HG03097 (cell line): Measurements from ENCODE around the gene ESPN.
"Not testable (repeated sequence)": the region's sequence is repeated elsewhere in the genome, so short reads cannot be mapped to it uniquely, and the experiment has no call there.

Source experiments
- ATAC-seq: cut with Tn5 transposase; IDR thresholded peaks from one replicate; pipeline ENCODE4 v1.9.1; 2021; ENCODE audit not compliant: unreplicated experiment, low FRiP score

Gene ESPN

DNA sequence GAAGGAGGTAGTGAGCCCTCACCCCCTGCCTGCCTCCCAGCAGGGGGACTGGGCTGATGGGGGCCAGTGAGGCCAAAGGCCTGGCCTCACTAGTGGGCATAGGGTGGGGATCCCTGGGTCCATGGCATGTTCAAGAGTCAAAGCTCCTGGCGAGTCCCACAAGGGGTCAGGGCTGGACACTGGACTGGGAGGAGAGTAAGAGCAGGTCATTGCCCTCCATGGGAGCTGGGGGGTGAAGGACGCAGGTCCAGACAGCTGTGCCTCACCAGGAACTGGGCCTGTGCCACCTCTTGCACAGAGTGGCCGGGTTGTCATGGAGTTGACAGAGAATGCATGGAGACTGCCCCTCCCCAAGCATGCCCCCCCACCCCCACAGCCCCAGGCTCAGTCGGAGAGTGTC, 21.4 kb downstream of the ESPN start:
- not testable (repeated sequence) for ATAC-seq

DNA sequence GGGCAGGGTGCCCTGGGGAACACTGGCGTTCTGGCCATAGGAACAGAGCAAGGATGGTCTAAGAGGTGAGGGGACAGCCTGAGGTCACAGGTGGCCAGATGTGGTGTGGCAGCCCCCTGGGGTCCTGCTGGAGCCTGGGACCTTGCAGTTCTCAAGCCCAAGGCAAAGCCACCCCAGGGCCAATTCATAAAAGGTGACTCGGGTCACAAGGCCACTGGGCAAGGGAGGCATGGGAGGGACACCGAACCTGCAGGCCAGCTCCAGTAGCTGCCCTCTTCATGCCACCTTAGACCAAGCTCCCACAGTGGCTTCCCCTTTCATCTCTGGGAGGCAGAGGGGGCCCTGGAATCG, 22.1 kb downstream of the ESPN start:
- no peak for ATAC-seq

DNA sequence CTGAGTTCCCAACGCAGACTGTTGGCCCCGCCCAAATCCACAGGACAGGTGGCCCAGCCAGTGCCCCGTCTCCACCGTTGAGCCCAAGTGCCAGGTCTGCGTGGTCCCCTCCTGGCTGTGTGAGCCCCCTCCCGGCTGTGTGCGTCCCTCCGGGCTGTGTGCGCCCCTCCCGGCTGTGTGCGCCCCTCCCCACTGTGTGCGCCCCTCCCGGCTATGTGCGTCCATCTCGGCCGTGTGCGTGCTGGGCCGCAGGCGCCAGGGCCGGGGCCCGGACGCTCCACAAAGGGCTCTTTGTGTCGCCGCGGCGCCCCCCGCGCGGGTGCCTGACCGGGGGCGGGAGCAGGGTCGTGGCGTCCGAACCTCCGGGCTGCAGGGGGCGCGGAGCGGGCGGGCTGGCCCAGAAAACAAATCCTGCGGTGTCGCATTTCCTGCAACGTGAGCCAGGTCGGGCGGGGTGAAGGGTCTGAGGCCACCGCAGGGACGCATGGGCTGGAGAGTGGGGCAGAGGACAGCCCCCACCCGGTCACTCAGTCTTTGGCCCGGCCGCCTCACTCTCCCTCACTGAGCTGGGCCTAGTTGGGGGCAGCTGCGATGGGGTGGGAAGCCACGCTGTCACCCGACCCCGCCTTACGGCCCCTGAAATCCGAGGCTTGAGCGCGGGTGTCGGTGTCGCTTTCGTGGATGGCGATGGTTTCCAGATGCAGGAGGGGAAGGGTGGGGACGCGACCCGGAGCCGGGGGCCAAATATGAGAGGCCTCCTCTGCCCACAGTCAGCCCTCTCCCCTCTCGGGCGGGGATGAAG, 22.6 kb downstream of the ESPN start:
- no peak for ATAC-seq

DNA sequence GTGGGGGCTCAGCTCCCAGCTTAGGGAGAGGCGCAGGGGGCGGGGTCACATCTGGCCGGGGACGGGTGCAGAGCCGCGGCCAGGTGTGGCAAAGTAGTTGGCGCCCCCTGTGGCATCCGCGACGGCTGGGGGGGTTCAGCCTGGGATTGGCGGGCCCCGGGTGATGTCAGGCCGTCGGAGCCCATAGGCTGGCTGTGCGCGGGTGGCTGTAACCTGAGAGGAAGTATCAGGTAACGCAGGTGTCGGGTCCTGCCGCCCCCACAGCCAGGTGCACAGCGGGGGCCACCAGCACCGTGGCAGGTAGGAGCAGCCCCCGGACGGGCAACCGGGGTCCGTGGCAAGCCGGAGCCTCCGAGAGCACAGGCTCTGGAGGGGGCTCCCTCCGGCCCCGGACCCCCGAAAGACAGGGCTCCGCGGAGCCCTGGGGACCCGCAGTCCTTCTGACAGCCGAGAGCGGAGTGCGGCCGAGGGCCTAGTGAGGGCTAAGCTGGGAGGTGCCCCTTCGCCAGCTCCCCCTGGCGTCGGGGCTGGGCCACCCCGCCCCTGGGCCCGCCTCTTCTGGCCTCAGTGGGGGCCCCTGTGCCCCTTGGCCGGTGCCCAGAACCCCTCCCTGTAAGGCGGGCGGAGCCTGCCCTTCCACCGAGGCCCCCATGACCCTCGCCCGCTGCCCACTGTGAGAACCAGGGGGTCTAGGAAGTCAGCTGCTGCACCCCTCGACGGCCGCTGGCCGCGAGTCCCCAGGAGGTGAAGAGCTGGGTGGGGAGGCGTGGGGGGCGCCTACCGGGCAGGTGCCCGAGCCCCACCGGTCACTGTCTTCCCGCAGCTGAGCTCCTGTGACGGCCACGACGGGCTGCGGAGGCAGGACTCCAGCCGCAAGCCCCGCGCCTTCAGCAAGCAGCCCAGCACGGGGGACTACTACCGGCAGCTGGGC, 23.5 kb downstream of the ESPN start:
- ATAC-seq, result no peak

DNA sequence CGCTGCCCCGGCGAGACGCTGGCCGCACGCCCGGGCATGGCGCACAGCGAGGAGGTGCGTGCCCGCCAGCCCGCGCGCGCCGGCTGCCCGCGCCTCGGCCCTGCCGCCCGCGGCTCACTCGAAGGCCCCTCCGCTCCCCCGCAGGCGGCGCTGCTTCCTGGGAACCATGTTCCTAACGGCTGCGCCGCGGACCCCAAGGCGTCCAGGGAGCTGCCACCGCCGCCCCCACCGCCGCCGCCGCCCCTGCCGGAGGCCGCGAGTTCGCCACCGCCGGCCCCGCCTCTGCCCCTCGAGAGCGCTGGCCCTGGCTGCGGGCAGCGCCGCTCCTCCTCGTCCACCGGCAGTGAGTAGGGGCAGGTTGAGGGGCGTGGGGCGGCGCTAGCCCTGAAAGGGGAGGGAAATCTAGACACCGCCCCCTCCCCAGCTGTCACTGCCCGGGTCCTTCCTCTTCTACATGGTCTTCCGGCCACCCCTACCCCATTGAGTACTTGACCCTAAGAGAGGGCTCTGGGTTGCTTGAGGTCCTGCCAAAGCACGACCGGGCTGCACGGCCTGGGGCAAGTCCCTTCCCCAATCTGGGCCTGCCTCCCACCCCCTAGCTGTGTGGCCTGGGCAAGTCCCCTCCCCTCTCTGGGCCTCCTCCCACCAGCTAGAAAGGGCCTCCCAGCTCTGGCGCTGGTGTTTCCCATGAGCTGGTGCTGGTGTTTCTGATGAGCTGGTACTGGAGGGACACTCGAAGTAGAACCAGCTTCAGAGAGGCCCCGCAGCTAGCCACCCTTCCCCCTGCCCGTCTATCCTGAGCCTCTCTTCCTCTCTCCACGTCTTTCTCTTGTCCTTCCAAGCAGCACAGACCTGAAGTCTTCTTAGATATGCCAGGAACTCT, 24.4 kb downstream of the ESPN start:
- ATAC-seq, result no peak

DNA sequence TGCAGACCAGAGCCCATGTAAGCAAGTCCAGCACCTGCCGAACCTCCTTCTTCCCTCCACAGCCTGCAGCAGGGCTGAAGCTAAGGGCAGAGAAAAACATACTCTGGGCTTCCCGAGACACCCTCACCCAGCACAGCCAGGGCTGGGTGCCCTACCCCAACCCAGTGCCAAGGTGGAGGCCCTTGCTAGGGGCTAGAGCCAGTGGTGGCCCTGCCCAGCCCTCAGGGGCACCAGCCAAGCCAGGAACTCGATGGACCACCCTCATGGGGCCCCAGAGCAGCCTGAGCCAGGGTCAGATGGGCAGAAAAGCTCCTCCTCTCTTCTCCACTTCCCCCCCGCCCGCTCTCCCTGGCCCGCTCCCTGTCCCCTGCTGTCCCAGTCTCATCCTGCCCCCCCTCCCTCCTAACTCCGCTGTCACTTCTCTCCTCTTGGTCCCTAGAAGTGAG, 25.5 kb downstream of the ESPN start:
- ATAC-seq, result no peak

DNA sequence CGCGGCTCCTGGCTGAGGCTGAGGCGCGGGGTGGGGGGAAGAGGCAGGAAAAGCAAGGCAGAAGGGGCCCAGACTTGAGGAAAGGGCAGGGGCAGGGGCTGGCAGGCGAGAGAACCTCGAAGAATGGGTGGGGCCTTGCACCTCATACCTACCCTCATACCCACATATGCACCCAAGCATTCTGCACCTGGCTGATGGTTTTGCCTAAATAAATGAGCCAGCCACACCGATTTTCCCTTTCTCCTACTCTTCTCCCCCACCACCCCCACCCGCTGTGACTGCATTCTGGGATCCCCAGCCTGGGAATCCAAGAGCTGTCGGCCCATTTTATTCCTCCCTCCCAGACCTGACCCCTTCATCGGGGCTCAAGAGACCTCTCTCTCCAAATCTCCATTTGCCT, 25.9 kb downstream of the ESPN start:
- ATAC-seq, result not testable (repeated sequence)

DNA sequence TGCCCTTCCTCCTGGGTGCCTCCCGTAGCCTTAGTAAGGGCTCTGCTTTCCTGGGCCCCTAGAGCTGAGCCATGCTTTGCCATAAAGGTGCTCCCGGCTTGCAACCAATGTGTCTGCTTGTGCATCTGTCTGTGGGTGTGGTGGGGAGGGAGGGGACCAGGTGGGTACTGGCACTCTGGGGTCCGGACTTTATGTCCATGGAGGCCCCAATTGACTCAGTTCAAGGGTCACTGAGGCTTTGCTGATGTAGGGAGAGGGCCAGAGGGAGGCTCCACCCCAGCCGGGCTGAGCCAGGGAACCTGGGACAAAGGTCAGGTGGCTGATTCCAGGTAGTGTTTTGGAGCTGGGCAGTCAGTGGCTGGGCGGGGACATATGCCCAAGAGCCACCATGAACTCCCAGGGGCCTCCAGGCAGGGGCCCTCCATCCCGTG, 26.4 kb downstream of the ESPN start:
- ATAC-seq, result no peak

DNA sequence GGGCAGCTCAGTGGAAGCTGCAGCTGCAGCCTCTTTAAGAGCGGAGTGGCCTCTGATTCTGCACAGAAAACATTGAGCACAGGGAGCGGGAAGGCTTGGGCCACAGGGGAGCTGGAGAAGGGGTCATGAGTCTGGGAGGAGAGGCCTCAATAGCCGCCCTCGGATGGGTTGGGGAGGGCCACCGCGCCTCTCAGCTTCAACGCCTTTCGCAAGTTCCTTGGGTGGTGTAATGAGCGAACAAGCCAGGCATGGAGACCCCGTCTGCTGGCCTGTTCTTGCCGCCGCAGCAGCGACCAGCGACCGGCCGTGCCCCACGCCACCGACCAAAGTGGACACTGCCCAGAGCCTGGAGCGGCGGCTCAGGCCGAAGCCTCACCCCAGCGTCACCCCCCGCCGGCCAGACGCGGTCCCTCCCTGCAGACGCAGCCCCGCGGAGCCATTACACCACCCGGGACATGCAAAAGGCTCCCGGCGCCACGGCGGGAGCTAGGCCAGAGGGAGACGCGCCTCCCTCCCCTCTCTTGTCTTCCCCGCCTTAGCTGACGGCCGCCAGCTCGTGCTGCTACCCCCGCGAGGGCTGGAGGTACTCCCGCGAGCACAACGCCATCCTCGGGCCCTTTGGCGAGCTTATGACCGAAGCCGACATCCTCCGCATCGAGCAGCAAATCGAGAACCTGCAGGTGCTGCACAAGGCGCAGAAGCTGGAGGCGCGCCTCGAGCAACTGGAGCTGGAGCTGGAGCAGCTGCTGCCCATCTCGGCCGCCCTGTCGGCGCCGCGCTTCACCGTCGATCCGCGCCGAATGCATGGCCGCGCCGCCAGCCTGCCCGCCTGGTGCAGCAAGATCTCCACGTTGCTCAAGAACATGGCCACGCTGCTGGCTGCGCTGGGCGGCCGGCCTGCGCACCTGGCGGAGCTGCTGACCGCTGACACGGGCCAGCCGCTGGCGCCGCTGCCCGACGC, 29.6 kb downstream of the ESPN start:
- ATAC-seq, result not testable (repeated sequence)

DNA sequence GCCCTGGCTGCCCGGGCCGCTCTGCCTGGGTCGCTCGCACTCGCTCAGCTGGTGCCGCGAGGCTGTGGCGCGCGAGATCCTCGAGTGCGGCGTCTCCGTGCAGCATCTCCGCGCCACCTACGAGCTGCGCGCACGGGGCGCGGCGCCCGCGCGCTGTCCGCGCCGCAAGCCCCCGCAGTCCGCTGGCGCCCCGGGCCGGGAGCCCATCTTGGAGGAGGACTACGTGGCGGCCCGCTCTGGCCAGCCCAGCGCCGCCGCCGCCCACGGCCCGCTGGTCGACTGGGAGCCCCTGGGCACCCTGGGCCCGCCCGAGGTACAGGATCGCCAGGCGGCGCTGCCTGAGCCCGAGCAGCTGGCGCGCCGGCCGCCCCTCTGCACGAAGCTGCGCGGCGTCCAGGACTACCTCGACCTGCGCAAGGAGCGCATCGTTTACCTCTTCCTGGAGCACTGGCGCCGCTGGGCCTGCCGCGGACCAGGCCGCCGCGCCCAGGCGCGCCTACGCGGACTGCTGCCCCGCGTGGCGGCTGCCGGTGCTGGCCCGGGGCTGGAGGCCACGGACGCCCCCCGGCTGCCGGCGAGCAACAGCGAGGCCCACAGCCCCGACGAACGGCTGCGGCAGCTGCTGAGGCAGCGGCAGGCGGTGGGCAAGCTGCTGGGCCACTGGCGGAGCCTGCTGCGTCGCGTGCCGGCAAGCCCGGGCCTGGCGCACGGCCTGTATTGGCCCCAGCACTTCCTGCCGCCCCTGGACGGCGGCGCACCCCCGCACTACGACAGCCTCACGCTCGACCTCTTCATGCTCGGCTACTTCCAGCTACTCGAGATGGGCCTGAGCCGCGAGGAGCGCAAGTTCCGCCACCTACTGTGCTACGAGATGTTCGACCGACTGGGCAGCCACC, 30.5 kb downstream of the ESPN start:
- ATAC-seq, result no peak

DNA sequence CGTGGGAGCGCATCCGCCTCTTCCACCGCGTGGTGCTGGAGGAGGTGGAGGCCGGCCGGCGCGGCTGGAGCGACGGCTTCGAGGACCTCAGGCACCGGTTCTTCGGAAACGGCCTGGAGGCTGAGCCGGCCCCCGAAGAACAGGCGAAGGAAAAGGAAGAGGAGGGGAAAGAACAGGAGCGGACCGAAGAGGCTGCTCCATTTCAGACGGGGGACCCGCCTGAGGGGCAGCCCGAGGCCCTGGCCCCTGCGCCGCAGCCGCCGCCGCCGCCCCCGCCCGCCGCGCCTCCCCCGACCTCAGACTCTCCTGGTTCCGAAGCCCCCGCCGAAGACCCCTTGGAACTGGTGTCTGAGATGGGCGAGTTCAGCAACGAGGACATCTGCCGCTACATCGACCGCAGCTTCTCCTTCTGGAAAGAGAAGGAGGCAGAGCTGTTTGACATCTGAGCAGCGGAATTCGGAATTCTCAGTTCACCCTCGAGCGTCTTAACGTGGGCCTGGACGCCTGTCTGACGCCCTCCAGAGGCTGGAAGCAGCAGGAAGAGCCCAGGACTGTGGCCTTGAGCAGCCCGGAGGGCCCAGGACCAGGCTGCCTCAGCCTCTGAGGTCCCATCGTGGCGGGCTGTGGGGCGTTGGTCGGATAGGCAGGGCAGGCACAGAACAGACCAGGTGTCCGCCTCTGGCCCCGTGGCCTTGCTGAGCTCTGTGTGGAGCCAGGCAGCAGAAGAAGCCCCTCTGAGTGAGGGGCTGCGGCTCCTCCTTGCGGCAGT, 31.4 kb downstream of the ESPN start:
- ATAC-seq, result not testable (repeated sequence)

DNA sequence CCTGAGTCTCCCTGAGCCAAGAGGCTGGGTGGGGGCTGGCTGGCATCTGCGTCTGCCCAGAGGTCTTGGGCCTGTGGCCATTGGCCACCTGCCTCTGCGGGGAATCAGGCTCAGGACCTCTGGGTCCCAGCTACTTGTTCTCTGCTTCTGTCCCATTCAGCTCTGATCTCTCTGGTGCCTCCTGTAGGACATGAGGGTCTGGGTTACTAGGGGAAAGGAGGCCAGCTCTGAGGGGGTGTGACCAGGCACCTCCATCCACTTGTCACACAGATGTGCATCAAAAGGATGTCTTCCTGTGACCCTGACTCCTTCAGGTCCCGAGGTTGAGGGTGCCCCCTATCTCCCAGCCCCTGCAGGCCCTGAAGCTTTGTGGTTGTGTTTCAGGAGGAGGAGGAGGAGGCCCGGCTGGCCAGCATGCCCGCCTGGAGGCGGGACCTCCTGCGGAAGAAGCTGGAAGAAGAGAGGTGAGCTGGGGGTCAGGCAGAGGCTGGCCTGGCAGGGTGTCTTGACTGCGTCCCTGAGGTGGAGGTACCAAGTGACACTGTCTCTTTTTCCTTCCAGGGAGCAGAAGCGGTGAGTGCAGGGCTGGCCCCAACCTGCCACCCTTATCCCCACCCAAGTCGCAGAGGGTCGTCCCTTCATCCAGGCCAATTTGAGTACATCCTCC, 32.4 kb downstream of the ESPN start:
- ATAC-seq, result no peak

DNA sequence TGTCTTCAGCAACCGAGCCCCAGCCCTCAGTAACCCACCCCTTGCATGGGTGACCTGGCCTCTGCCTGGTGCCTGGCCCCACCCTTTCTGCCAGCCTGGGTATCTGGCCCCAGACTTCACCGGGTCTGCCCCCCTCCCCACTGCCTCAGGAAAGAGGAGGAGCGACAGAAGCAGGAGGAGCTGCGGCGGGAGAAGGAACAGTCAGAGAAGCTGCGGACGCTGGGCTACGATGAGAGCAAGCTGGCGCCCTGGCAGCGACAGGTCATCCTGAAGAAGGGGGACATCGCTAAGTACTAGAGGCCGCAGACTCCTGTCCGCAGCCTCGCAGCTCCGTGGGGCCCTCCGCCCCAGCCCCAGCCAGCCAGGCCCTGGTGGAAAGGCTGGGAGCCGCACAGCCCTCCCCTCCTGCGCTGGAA, 35.3 kb downstream of the ESPN start:
- no peak for ATAC-seq

DNA sequence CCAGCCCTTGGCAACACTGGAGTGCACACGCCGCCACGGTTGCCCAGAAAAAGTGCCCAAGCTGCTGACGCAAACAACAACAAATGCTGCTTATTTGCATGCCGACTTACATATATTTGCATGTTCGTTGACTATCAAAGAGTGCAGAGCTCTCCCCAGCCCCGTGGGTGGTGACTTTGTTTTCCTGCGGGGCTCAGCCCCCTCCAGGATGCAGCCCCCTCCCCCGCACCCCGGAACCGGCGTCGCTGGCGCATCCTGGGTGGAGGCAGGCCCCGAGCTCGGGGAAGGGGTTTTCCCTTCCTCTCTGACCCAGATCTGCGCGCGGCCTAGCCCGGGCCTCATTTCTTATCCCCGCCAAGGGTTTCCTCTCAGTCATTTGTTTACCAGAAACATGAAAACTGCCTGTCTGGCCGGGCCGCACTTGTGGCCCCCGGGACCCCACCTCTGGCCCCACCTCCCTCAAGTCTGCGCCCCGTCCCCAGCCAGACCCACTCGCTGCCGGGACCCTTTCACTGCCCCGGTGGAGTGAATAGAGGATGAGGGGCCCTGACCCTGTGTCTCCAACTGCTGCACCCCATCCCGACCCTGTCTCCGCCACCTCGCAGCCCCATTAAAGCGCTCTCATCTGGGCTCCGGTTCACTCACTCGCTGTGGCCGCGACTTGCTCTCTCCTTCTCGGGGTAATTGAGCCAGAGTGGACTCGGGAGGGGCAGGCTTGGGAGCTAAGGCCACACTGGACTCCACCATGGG, 35.9 kb downstream of the ESPN start:
- no peak for ATAC-seq

DNA sequence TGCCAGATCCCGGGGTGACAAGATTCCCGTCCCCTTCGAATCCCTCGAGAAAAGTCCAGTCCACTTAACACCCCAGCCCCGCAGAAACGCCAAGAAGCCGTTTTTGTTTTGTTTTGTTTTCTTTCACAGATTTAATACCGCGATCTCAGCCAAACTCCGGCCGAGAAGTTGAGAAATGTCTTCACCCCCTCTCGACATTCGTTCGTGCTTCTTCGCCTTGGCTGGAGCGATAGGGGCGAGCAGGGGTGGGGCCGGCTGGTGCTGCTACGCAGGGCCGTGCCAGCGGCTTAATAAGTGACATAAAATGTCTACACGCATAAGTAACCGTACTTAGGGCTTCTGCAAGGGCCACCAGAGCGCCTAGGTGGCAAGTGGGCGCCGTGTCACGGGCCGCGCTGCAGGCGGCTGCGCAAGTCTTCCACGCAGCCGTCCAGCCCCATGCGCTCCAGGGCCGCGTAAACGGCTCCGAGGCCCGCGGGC, 36.5 kb downstream of the ESPN start:
- ATAC-seq, result no peak
